ENCODE data around the gene ZNF652. TPM values are rescaled to one million over a fixed set of nuclear protein-coding genes. Genes with fewer than 3 reads are reported as not detected.
A peak's percentile ranks its signal among the peaks of the same experiment; 100 is the strongest.

ZNF652 gene
- 10 to 100 TPM; 59.7 to 88.5 TPM for total RNA-seq

GRCh38 chr17:49361902-49362722 lies at the start of gene ZNF652:
Gene ZNF652 (minus strand): TSS chr17:49362250. CDS start chr17:49317725, 44,525 bp downstream.
- WGBS = under 1% methylated on average over 39 of the region's 106 CpGs
- H3K27me3 ChIP-seq (replicated peaks; ENCODE audit: insufficient read depth) = no peaks in the 10 kb centered on the region
- H3K4me3 ChIP-seq = peak within 1 kb of the TSS; percentile 92 to 98
- DNase-seq (ENCODE audit: low spot score) = peak; percentile 95
- H3K27ac ChIP-seq = peak within 1 kb of the TSS; percentile 92 to 97
- TF ChIP-seq CTCF (IDR thresholded peaks at IDR 0.05) = no peak
- TF ChIP-seq POLR2A (IDR thresholded peaks at IDR 0.05) = peak; percentile 60
- TF ChIP-seq POLR2AphosphoS5 (IDR thresholded peaks at IDR 0.05) = peak; percentile 89
- no peaks in the 10 kb centered on the region for H3K9me3 ChIP-seq
- no peaks in the 10 kb centered on the region for H3K4me1 ChIP-seq (replicated peaks)
- H3K36me3 ChIP-seq = no peaks in the 10 kb centered on the region
- intact Hi-C loops (cut with DNase I) = no loop called here

GRCh38 chr17:49409066-49409465 lies 47.0 kb upstream of the ZNF652 start:
- H3K9me3 ChIP-seq = no peaks in the 10 kb centered on the region
- no peaks in the 10 kb centered on the region for H3K27me3 ChIP-seq (replicated peaks; ENCODE audit: insufficient read depth)
- intact Hi-C loops (cut with DNase I) = loop anchor here (10.0 kb wide), 1 partner anchor 146 kb away; no protein-coding TSS in a partner anchor
- peaks cover 6 to 21% of the 10 kb centered on the region in 2 donors for H3K36me3 ChIP-seq
- DNase-seq (ENCODE audit: low spot score) = no peak
- peaks cover 5% of the 10 kb centered on the region for H3K4me1 ChIP-seq (replicated peaks)
- TF ChIP-seq POLR2A (IDR thresholded peaks at IDR 0.05) (no peak), CTCF (IDR thresholded peaks at IDR 0.05) (no peak), POLR2AphosphoS5 (IDR thresholded peaks at IDR 0.05) (no peak)
- H3K27ac ChIP-seq = no peak overlapping the region
- H3K4me3 ChIP-seq = no peak overlapping the region
- 86% methylated on average over 14 of the region's 14 CpGs for WGBS

- 16% methylated on average over 9 of the region's 9 CpGs for WGBS
- no peak overlapping the region for H3K27ac ChIP-seq
- DNase-seq (ENCODE audit: low spot score) = peak; percentile 55
- peaks cover 7% of the 10 kb centered on the region for H3K4me1 ChIP-seq (replicated peaks)
- H3K27me3 ChIP-seq (replicated peaks; ENCODE audit: insufficient read depth) = no peaks in the 10 kb centered on the region
- intact Hi-C loops (cut with DNase I) = loop anchor here (10.0 kb wide), 1 partner anchor 147 kb away; no protein-coding TSS in a partner anchor
- no peaks in the 10 kb centered on the region for H3K9me3 ChIP-seq
- H3K4me3 ChIP-seq = no peak overlapping the region
- TF ChIP-seq POLR2A (IDR thresholded peaks at IDR 0.05) = no peak
- TF ChIP-seq POLR2AphosphoS5 (IDR thresholded peaks at IDR 0.05) = peak; percentile 7
- TF ChIP-seq CTCF (IDR thresholded peaks at IDR 0.05) = peak; percentile 16 to 70 (median 58)
- H3K36me3 ChIP-seq = peaks cover 6 to 21% of the 10 kb centered on the region in 2 donors
Observed at GRCh38 chr17:49407981-49408501, 46.0 kb upstream of the ZNF652 start.

GRCh38 chr17:49407086-49407485 lies 45.0 kb upstream of the ZNF652 start:
- Histone ChIP-seq H3K4me1 (replicated peaks) (peaks cover 11% of the 10 kb centered on the region), H3K27ac (no peak overlapping the region), H3K36me3 (peaks cover 6 to 19% of the 10 kb centered on the region in 2 donors), H3K4me3 (no peak overlapping the region), H3K9me3 (no peaks in the 10 kb centered on the region), H3K27me3 (replicated peaks; ENCODE audit: insufficient read depth) (no peaks in the 10 kb centered on the region)
- no peak for DNase-seq (ENCODE audit: low spot score)
- WGBS = 95% methylated on average over 9 of the region's 9 CpGs
- no peak for TF ChIP-seq POLR2AphosphoS5 (IDR thresholded peaks at IDR 0.05)
- no peak for TF ChIP-seq POLR2A (IDR thresholded peaks at IDR 0.05)
- no peak for TF ChIP-seq CTCF (IDR thresholded peaks at IDR 0.05)
- intact Hi-C loops (cut with DNase I) = loop anchor here (10.0 kb wide), 1 partner anchor 148 kb away; no protein-coding TSS in a partner anchor

Measured in prostate gland (tissue), 2 donors.